Fibroblast of peridontal ligament (primary cell): Measurements from ENCODE around the gene CLSTN3.
"Not testable (repeated sequence)": the region's sequence is repeated elsewhere in the genome, so short reads cannot be mapped to it uniquely, and the experiment has no call there.

ENCODE experiments used
- DNase-seq: peaks from one replicate; pipeline ENCODE4 v3.0.0-alpha.2; 2010; ENCODE audit errors: extremely low read depth

Gene CLSTN3

DNA sequence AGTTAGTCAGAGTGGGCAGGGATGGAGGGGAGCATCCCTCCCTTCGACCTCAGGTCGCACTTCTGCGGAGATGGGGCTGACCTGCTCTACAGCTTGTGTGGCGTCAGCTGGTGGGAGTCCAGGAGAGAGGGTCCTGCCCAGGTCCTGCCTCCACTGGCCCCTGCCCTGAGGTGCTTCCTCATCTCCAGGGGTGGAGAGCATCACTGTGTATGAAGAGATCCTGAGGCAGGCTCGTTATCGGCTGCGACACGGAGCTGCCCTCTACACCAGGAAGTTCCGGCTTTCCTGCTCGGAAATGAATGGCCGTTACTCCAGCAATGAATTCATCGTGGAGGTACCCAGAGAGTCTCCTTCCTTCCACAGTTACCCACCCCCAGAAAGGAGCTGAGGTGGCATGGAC, 20.2 kb downstream of the CLSTN3 start:
- DNase-seq = no peak

DNA sequence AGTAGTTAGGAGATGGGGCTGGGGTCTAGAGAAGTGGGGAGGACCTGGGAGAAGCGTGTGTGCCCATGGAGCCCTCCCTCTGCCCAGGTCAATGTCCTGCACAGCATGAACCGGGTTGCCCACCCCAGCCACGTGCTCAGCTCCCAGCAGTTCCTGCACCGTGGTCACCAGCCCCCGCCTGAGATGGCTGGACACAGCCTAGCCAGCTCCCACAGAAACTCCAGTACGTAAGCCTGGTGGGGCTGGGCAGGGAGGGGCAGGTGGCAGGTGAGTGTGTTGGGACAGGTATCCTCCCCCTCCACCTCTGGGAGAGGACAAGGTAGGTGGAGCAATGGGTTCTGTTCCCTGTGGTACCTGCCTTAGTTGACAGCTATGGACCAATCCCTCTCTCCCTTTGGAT, 20.7 kb downstream of the CLSTN3 start:
- no peak for DNase-seq

DNA sequence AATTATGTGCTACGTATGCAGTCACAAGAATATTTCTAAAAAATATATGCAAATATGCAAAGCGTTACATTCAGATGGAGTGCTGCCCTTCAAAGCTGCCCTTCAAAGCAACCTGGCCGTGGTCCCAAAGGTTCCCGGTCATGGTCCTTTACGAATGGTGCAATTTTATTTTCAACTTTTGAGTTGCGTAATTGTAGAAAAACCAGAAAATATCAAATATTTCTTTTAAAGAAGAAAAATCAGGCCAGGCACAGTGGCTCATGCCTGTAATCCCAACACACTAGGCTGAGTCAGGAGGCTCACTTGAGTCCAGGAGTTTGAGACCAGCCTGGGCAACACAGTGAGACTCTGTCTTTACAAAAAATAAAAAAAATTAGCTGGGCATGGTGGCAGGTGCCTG, 21.4 kb downstream of the CLSTN3 start:
- no peak for DNase-seq

DNA sequence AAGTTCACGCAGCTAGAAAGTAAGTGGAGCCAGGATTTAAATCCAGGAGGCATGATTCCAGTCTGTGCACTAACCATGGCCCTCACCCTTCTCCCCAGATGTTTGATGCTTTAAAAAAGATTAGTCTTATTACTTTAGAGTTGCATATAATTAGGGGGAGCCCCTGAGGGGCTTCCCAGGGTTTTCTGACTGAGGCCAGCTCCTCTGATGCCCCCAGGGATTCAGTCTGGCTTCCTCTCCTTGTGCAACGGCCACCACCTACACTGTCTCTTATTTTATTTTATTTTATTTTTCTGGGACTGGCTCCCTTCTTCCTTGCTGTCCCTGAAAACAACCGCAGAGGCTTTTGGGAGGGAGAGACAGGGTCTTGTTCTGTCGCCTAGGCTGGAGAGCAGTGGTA, 22.6 kb downstream of the CLSTN3 start:
- DNase-seq = no peak

DNA sequence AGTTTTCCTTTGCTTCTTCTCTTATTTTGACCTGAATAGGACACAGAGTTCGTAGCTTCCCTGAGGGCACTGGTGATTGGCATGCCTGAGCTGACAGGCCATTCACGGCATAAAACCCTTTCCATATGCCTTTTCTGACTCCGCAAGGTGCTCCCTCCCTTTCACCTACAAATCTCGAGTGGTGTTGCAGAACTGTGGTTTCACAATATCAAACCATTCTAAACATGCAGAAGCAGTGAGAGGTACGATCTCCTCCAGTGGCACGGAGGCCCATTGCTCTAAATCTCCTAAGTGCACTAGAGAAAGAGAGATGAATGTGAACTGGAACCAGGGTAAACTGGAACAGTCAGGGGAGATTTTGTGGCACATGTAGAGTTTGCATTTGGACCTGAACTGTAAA, 23.9 kb downstream of the CLSTN3 start:
- no peak for DNase-seq

DNA sequence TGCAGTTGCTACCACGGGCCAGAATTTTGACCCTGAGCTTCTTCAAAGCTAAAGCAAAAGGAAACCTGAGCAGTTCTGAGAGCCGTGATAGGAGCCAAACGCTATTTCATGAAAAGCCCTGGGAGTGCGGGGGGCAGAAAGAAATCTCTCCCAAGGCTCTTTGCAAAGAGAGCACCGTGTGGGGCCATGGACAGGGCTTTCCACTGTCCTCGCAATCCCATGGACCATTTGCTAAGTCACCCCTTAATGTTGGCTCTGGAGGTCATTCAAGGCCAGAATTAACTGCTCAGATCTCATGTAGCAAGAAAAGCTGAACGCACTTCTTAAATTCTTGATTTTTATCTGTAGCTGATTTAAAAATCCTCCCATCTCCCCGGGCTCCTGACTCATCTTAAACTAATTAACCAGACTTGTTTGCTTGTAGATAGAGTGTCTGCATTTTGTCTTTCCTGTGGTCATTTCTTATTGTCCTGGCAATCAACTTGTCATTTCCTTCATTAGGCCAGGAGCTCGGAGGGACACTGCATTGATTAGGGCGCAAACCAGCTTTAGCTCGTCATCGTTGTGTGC, 24.8 kb downstream of the CLSTN3 start:
- no peak for DNase-seq

DNA sequence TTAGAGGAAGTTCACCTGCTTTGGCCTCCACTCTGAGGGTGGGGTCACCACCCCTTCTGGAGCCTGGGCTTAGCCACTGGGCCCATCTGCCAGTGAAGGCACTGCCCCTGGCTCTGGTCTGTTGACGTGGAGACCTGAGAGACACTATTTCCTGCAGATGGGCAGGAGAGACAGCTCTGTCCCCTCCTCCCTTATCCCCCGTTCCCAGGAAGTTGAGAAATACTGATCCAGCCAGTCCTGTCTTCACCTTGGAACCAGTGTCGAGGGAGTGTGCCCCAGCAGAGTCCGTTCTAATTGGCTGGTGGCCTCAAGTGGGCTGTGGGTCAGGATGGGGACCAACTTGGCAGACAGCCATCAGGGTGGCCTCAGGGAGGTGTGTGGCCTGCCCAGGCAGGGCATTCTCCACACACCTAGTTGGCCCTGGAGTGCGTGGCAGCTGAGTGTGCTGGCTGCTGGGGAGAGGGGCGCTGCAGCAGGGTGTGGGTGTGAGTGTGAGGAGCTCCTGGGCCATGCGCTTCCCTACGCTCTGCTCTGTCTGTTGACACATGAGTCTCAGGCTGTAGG, 25.4 kb downstream of the CLSTN3 start:
- DNase-seq = no peak

DNA sequence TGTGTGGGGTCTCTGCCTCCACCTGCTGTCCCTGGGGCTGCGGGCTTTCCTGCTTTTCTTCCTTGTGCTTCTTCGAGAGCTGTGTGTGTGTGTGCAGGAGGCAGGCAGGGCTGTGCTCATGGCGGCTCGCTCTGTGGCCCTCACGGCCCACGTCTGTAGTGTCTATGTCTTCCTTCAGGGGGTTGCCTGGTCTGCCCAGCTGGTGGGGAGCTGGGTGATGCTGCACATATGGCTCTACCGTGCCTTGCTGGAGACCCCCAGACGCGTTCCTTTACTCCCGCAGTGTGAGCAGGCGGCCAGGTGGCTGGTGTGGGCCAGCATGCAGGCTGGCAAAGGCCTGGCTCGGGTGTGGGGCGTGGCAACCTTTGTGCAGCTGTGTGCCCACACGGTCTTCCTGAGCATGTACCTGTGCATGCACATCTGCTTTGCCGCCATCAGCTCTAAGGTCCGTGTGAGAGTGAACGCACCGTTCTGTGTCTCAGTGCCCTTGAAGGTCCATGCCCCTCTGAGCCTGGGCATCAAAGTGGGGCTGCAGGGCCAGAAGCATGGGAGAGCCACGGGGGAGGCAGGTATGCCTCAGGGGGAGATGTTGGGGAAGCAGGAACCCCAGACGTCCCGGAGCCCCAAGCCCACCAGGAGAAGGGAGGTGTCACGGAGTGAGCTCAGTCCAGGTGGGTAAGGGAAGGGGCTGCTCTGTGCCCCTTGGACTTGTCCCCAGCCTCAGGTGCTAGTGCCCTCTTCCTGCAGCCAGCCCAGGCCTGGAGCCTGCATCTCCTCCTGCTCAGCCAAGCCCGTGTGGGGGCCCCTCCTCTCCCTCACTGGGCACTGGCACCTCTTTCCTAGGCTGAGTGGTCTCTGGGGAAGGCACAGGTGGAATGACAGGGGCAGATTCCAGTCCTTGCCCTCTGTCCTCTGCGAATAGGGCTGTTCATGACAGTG, 26.4 kb downstream of the CLSTN3 start:
- no peak for DNase-seq

DNA sequence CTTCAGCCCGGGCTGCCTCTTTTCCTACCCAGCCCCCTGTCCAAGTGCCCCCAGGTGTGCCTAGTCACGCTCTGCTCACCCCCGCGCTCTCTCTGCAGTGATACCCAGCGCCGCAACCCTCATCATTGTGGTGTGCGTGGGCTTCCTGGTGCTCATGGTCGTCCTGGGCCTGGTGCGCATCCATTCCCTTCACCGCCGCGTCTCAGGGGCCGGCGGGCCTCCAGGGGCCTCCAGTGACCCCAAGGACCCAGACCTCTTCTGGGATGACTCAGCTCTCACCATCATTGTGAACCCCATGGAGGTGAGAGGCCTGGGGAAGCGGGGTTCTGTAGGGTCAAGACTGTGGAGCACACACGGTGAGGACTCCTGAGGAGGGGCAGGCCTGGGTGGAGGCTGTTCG, 27.2 kb downstream of the CLSTN3 start:
- DNase-seq = no peak

DNA sequence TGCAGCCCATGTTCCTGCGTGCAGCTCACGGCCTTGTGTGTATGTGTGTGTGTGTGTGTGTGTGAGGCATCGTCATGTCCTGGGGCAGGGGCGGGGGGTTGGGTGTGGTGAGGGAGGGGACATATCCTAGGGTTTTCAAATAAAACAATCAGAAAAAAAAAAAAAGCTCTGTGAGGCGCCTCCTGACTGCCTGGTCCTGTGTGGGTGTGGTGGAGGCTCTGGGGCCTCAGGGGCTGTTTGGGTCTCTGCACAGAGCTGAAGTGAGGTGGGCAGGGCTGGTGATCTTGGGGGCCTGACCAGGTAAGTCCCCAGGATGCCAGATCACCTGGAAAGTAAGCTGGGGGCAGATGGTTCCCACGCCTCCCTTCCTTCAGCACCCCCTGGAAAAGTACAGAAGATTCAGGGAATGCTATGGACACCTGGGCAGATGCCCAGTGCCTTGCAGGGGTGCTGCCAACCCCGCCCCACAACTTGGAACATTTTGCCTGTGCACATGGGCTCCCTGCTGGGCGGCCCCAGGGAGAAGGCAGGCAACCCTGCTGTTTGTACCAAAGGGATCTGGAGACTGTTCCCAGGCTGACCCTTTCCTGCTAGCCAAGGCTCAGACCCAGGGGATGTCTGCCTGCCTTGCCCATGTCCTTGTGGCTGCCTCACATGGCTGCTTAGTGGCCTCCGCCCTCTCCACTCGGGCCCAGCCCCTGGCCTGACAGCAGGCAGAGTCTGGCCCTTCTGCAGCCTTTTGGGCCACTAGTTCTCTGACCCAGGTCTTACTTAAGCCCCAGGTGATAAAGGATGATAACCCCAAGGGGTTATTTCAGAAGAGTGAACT, 28.8 kb downstream of the CLSTN3 start:
- no peak for DNase-seq

DNA sequence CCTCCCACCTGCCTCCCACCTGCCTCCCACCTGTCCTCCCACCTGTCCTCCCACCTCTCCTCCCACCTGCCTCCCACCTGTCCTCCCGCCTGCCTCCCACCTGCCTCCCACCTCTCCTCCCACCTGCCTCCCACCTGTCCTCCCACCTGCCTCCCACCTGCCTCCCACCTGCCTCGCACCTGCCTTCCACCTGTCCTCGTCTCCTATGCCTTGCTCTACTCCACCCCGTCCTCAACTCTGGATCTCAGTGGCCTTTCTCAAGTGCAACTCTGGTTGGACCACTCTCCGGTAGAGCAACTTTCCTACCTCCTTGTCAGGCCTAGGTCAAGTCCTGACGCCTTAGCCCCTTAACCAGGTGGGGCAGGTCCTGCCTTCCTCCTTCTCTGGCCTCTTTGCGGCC, 30.0 kb downstream of the CLSTN3 start:
- DNase-seq = no peak

DNA sequence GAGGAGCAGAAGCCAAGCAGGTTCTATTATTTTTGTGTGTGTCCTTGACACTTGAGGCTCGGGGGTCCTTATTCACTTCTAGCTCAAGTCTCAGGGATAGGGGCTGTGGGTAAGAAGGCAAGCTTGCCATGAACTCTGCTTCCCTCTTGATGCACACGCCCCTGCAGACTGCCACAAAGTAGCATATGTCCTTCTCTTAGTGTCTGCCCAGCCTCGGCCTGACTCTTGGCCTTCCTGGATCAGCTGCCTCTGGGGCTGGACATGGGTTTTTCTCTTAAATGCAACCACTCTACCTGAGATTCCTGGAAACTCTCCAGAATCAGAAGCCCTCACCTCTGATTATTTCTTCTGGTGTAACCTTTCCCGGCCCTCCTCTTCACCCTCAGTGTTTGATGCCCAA, 31.2 kb downstream of the CLSTN3 start:
- no peak for DNase-seq

DNA sequence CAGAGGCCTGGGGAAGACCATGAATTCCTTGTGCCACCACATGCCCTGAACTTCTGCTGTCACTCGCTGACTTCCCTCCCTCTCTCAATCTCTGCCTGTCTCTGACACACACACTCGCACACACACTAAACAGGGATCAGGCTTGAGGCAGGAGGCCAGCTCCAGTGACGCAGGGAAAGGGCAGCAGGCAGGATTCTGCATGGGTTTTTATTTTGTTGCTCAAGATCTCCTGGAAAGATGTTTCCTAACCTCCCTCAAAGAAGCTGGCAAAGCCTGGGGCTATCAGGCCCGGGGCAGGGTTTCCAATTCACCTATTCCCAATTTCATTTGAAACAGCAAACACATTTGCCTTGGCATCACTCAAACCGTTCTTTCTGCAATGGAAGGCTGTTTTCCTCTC, 31.6 kb downstream of the CLSTN3 start:
- peak; percentile 74 for DNase-seq

DNA sequence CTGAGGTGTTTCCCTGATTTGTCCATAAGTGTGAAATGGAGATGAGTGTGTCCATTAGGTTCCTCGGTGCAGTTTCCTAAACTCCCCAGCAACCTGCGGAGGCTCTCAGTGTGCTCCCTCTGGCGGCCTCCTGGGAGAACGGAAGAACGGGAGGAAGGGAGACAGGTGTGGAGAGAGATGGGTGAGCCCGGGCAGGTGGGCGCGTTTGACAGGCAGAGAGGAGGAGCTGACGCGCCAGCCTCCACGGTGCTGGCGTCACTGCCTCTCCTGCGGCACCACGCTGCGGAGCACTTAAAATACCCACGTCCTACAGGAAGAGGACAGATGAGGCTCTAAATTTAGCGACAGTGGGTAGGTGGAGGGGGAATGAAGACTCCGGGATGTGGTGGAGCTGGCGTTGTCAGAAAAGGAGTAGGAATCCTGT, 32.5 kb downstream of the CLSTN3 start:
- no peak for DNase-seq

DNA sequence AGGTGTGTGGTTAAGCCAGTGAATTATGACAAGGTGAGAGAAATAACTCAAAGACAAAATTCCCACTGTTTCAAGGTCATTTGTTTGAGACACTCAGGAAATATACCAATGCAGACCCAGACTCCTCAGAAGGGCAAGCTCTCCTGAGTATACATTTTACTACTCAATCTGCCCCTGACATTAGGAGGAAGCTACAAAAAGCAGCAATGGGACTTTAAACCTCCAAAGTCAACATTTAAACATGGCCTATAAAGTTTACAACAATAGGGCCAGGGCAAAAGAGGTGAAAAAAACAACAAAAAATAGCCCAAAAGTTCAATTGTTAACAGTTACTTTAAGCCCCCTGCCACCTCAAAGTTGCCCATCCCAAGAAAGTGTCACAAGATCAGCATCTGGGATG, 39.8 kb downstream of the CLSTN3 start:
- DNase-seq = no peak

DNA sequence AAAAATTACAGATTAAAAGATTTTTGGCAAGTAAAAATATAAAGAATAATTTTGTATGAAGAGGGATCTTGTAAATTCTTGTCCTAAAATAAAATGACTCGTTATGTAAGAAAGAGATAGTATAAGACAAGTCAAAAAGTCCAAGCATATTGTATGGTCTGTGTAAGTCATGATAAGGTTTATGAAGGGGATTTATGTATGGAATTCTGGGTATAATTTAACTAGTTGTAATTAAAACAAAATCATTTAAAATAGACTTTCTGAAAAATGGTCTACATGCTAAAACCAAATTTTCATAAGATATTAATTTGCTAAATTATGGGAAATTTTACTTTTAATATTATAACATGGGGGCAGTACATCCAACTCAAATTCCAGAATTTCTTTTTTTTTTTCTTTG, 41.7 kb downstream of the CLSTN3 start:
- DNase-seq = no peak

DNA sequence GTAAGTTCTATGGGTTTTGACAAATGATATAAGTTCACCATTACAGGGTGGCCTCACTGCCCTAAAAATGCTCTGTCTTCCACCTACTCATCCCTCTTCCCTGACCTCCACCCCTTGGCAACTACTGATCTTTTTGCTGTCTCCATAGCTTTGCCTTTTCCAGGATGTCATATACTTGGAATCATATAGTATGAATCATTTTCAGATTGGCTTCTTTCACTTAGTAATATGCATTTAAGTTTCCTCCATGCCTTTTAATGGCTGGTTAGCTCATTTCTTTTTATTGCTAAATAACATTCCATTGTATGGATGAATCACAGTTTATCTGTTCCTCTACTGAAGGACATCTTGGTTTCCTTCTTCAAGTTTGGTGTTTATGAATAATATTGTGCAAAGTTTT, 45.3 kb downstream of the CLSTN3 start:
- DNase-seq = peak; percentile 17

DNA sequence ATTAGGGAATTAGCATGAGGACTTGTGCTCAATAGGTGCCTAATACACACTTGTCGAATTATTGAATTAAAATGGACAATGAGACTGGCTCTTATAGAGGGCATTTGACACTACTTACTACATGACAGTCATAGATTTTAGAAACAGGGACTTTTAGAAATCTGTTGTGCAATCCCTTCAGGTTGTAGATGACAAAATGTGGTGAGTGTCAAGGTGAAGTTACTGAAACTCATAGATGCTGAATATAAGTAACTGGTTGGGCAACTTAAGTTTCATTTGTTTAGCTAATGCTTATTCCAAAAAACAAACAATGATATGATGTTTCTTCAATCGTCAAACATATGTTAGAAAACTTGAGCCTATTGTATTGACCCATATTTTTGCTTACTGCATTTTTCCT, 46.4 kb downstream of the CLSTN3 start:
- no peak for DNase-seq

DNA sequence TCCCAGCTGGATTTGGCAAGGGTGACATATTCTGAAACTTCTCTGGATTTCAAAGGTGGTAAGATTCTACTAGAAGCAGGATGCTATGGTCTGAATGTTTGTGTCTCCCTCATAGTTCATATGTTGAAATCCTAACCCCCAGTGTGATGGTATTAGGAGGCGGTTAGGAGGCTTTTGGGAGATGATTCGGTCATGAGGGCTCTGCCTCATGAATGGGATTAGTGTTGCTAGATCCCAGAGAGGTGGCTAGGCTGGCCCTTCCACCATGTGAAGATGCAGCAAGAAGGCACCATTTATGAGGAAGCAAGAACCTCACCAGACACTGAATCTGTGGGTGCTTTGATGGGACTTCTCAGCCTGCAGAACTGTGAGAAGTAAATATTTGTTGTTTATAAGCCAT, 48.3 kb downstream of the CLSTN3 start:
- no peak for DNase-seq

DNA sequence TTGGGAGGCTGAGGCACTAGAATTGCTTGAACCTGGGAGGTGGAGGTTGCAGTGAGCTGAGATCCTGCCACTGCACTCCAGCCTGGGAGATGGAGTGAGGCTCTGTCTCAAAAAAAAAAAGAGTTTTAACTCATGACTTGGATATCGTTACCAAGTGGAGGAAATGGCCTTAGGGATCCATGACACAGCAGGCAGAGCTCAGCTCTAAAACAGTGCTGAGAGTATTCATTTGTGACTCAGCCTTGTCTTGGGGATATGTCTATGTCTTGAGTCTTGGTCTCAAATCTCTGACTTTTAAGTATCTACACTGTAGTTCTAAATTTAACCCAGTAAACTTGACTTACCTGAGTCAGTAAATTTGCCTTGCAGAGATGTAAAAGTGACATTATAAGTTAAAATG, 50.5 kb downstream of the CLSTN3 start:
- no peak for DNase-seq

DNA sequence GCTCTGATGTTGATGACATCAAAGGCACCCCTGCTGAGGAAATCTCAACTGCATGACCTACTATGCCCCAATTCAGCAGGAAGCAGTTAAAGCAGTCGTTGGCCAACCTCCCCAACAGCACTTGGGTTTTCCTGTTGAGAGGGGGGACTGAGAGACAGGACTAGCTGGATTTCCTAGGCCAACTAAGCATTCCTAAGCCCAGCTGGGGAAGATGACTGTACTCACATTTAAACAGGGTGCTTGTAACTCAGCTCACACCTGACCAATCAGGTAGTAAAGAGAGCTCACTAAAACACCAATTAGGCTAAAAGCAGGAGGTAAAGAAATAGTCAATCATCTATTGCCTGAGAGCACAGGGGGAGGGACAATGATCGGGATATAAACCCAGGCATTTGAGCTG, 55.9 kb downstream of the CLSTN3 start:
- not testable (repeated sequence) for DNase-seq
